ENCODE data around the gene CCDC88B. TPM values are rescaled to one million over a fixed set of nuclear protein-coding genes. Genes with fewer than 3 reads are reported as not detected.

Gene CCDC88B
- total RNA-seq, 1 donor from 2014 or later, result 137 TPM

- no peak for DNase-seq (ENCODE audit: low spot score)
- intact Hi-C loops (cut with micrococcal nuclease), result no loop called here
- Mint-ChIP-seq H3K9me3 (no peaks in the 10 kb centered on the region), H3K36me3 (ENCODE audit: low read depth) (no peaks in the 10 kb centered on the region), H3K4me3 (no peak overlapping the region), H3K4me1 (ENCODE audit: low read depth) (peaks cover 6% of the 10 kb centered on the region), H3K27ac (no peak overlapping the region), H3K27me3 (ENCODE audit: insufficient read depth) (peaks cover 4% of the 10 kb centered on the region)
These were observed 42.6 kb downstream of the CCDC88B start for GRCh38 chr11:64382586-64382985.

DNA sequence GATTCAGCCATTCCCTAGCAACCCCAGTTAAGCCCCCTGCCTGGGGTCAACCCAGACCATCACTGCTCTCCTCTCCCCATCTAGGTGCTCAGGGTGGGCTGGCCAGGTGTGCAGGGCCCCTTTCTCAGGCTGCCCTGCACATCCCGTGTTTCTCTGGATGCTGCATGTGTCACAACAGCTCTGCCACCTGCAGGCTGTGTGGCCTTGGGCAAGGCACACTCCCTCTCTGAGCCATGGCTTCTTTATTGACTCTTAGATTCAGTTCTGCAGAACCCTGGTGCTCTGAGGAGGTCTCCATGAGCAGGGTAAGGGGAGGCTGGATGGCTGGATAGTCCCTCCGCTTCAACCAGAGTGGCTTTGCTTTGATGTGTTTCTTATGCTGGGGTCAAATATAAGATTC lies 43.6 kb downstream of the CCDC88B start:
- DNase-seq (ENCODE audit: low spot score), result no peak
- Mint-ChIP-seq H3K9me3 (peaks cover 6% of the 10 kb centered on the region), H3K36me3 (ENCODE audit: low read depth) (no peaks in the 10 kb centered on the region), H3K4me1 (ENCODE audit: low read depth) (peaks cover 6% of the 10 kb centered on the region), H3K4me3 (no peak overlapping the region), H3K27ac (no peak overlapping the region), H3K27me3 (ENCODE audit: insufficient read depth) (peaks cover 9% of the 10 kb centered on the region)
- intact Hi-C loops (cut with micrococcal nuclease), result no loop called here

GRCh38 chr11:64384028-64384737 lies 44.2 kb downstream of the CCDC88B start:
- Mint-ChIP-seq H3K27me3 (ENCODE audit: insufficient read depth) (peaks cover 9% of the 10 kb centered on the region), H3K4me3 (no peak overlapping the region), H3K4me1 (ENCODE audit: low read depth) (peaks cover 6% of the 10 kb centered on the region), H3K36me3 (ENCODE audit: low read depth) (no peaks in the 10 kb centered on the region), H3K9me3 (peaks cover 7% of the 10 kb centered on the region), H3K27ac (no peak overlapping the region)
- no peak for DNase-seq (ENCODE audit: low spot score)
- intact Hi-C loops (cut with micrococcal nuclease), result no loop called here

DNA sequence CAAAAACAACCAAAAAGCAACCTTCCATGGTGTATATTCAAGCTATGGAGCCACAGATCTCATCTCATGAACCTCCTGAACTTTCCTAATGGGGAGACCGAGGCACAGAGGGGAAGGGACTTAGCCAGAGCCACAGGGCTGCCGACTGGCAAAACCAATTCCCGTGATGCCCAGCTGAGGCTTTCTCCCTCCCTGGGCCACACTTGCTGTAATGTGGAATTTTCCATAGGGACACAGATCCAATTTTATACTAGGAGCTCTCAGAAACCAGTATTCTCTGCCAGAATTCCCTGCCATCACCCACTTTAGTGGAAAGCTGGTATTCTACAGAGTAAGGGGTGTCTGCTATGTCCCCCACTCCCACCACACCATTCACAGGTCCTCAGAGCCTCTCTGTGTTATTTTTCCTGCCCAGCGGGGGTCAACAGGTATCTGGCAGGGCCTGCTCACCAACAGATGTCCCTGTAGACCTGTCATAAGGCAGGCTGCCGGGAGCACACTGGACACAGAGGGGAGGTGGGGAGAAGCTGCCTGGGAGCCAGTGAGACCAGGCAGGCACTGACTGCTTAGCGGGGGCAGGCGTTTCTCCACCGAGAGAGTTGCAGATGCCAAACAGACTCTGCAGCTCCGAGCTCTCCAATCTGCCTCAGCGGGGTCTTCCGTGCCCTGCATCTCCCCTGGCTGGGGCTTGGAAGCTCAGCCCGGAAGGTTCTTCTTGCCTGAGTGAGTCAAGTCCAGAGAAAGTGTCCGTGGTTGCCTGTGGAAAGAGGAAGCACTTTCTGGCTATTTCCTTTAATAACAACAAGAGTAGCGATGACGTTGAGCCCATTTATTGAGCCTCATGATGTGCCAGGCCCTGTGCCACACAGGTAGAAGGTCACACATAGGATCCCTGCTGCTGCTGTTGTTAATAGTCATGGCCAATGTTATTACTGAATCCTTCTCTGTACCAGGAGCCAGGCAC lies 45.3 kb downstream of the CCDC88B start:
- Mint-ChIP-seq H3K4me1 (ENCODE audit: low read depth) (peaks cover 10% of the 10 kb centered on the region), H3K27ac (no peak overlapping the region), H3K36me3 (ENCODE audit: low read depth) (peaks cover 3% of the 10 kb centered on the region), H3K27me3 (ENCODE audit: insufficient read depth) (peaks cover 11% of the 10 kb centered on the region), H3K4me3 (no peak overlapping the region), H3K9me3 (peaks cover 18% of the 10 kb centered on the region)
- no peak for DNase-seq (ENCODE audit: low spot score)
- intact Hi-C loops (cut with micrococcal nuclease), result no loop called here

DNA sequence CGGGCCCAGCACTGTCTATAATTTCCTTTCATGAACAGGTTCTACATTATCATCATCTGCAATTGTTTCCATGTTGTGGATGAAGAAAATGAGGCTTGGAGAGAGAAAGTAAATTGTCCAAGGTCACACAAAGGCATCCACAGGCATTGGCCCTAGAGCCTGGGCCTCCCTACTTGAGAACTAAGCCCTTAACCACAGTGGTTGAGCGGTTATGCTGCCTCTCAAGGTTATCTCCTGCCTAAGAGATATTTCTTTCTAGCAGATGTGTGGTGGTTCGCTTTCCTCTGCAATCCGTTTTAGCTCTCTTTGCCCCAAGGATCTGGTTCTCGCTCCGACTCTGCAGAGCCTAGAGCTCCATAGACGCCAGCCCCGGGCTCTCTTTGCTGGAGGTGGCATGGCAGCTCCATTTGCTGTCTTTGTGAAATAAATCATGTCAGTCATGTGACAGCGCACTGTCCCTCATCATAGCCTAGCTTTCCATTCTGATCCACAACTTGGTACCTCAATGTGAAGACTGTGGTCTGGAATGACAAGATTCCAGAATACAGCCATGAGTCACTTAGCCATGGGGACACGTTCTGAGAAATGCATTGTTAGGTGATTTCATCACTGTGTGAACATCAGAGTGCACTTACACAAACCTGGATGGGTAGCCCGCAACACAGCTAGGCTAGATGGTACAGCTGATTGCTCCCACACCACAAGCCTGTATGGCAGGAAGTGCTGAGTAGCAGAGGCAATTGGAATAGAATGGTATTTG lies 46.1 kb downstream of the CCDC88B start:
- Mint-ChIP-seq H3K4me1 (ENCODE audit: low read depth) (peaks cover 17% of the 10 kb centered on the region), H3K9me3 (peaks cover 22% of the 10 kb centered on the region), H3K4me3 (no peak overlapping the region), H3K36me3 (ENCODE audit: low read depth) (peaks cover 3% of the 10 kb centered on the region), H3K27ac (no peak overlapping the region), H3K27me3 (ENCODE audit: insufficient read depth) (peaks cover 11% of the 10 kb centered on the region)
- no peak for DNase-seq (ENCODE audit: low spot score)
- intact Hi-C loops (cut with micrococcal nuclease), result no loop called here

DNA sequence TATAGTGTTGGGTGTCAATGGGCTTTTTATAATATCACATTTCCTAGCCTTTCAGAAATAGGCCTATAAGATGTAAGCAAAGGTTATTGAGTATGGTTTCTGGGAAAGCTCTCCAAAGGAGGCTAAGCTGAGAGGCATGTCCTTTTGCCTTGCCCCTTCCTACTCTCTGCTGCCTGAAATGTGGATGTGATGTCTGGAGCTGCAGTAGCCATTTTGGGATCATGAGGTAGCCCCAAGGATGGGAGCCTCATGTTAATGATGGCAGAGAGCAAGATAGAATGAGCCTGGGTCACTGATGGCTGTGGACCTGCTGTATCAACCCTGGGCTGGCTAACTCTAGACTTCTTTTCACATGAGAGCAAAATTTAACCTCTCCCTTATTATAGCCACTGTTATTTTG lies 47.9 kb downstream of the CCDC88B start:
- Mint-ChIP-seq H3K27me3 (ENCODE audit: insufficient read depth) (peaks cover 11% of the 10 kb centered on the region), H3K4me1 (ENCODE audit: low read depth) (peaks cover 17% of the 10 kb centered on the region), H3K36me3 (ENCODE audit: low read depth) (peaks cover 3% of the 10 kb centered on the region), H3K4me3 (no peak overlapping the region), H3K27ac (no peak overlapping the region), H3K9me3 (peaks cover 22% of the 10 kb centered on the region)
- intact Hi-C loops (cut with micrococcal nuclease), result no loop called here
- DNase-seq (ENCODE audit: low spot score), result no peak

DNA sequence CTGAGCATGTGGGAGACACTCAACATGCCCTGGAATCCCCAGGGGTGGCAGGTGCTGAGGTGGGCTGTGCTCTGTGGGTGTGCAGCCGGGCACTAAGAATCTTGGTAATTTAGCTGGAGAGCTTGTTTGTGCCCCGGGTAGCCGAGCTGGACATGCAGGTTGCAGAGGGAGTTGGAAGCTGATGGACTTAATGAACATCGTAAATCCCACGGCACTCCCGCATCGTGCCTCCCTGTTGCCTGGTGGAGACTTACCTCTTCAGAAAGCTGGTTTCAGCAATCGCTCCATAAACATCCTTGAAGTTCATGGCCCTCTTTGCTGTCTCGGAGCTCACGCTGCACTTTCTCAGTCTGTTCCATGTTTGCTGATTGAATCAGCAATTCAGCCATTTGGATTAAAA lies 48.9 kb downstream of the CCDC88B start:
- DNase-seq (ENCODE audit: low spot score), result no peak
- intact Hi-C loops (cut with micrococcal nuclease), result no loop called here
- H3K9me3 Mint-ChIP-seq, result peaks cover 22% of the 10 kb centered on the region
- peaks cover 9% of the 10 kb centered on the region for H3K27me3 Mint-ChIP-seq (ENCODE audit: insufficient read depth)
- H3K4me3 Mint-ChIP-seq, result no peak overlapping the region
- peaks cover 3% of the 10 kb centered on the region for H3K36me3 Mint-ChIP-seq (ENCODE audit: low read depth)
- H3K4me1 Mint-ChIP-seq (ENCODE audit: low read depth), result peaks cover 17% of the 10 kb centered on the region
- H3K27ac Mint-ChIP-seq, result no peak overlapping the region

DNA sequence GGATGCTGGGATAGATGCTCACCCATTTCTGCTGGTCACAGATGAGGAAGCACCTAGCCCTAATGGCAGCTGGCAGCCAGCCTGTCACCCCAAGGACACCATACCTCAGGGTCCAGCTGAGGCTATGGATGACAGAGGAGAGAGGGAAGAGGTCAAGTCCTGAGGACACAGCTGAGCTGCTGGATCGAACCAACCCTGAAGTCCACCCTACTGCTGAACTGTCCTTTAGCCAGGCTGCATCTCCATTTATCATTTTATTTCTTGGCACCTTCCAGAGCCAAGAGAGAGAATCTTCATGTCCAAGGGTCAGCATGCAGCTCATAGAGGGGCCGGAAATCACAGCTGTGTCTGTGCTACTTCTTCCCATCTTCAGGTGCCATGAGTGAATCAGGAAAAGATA lies 49.8 kb downstream of the CCDC88B start:
- no peak overlapping the region for H3K27ac Mint-ChIP-seq
- intact Hi-C loops (cut with micrococcal nuclease), result no loop called here
- peaks cover 17% of the 10 kb centered on the region for H3K4me1 Mint-ChIP-seq (ENCODE audit: low read depth)
- no peak overlapping the region for H3K4me3 Mint-ChIP-seq
- H3K27me3 Mint-ChIP-seq (ENCODE audit: insufficient read depth), result peaks cover 9% of the 10 kb centered on the region
- H3K9me3 Mint-ChIP-seq, result peaks cover 22% of the 10 kb centered on the region
- no peak for DNase-seq (ENCODE audit: low spot score)
- peaks cover 3% of the 10 kb centered on the region for H3K36me3 Mint-ChIP-seq (ENCODE audit: low read depth)

- intact Hi-C loops (cut with micrococcal nuclease), result no loop called here
- Mint-ChIP-seq H3K4me3 (no peak overlapping the region), H3K27me3 (ENCODE audit: insufficient read depth) (peaks cover 7% of the 10 kb centered on the region), H3K36me3 (ENCODE audit: low read depth) (peaks cover 3% of the 10 kb centered on the region), H3K9me3 (peaks cover 22% of the 10 kb centered on the region), H3K4me1 (ENCODE audit: low read depth) (peaks cover 17% of the 10 kb centered on the region), H3K27ac (no peak overlapping the region)
- DNase-seq (ENCODE audit: low spot score), result no peak
These were observed 50.6 kb downstream of the CCDC88B start for GRCh38 chr11:64390558-64390957.

DNA sequence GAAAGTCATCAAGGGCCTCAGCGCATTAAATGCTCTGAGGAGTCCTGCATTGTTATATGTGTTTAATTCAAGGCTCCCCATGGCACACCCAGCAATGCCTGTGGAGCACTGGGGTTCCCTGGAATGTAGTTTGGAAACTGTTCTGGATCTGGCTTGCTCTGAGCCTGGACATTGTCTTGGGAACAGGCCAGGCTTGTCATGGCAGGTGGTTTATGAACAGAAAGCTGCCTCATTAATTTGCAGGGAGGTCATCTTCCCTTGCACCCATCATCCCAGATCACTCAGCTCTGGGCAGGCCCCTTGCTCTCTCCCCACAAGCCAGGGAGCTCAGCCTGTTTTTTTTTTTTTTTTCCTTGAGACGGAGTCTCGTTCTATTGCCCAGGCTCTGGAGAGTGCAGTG lies 51.8 kb downstream of the CCDC88B start:
- intact Hi-C loops (cut with micrococcal nuclease), result no loop called here
- H3K36me3 Mint-ChIP-seq (ENCODE audit: low read depth), result peaks cover 3% of the 10 kb centered on the region
- no peak overlapping the region for H3K27ac Mint-ChIP-seq
- H3K4me3 Mint-ChIP-seq, result no peak overlapping the region
- peaks cover 10% of the 10 kb centered on the region for H3K27me3 Mint-ChIP-seq (ENCODE audit: insufficient read depth)
- H3K9me3 Mint-ChIP-seq, result peaks cover 22% of the 10 kb centered on the region
- peaks cover 11% of the 10 kb centered on the region for H3K4me1 Mint-ChIP-seq (ENCODE audit: low read depth)
- no peak for DNase-seq (ENCODE audit: low spot score)

- Mint-ChIP-seq H3K4me1 (ENCODE audit: low read depth) (peaks cover 4% of the 10 kb centered on the region), H3K4me3 (no peak overlapping the region), H3K36me3 (ENCODE audit: low read depth) (no peaks in the 10 kb centered on the region), H3K9me3 (peaks cover under 1% of the 10 kb centered on the region), H3K27ac (no peak overlapping the region), H3K27me3 (ENCODE audit: insufficient read depth) (peaks cover 6% of the 10 kb centered on the region)
- no peak for DNase-seq (ENCODE audit: low spot score)
- intact Hi-C loops (cut with micrococcal nuclease), result no loop called here
These were observed 55.6 kb downstream of the CCDC88B start for GRCh38 chr11:64395545-64396078.

DNA sequence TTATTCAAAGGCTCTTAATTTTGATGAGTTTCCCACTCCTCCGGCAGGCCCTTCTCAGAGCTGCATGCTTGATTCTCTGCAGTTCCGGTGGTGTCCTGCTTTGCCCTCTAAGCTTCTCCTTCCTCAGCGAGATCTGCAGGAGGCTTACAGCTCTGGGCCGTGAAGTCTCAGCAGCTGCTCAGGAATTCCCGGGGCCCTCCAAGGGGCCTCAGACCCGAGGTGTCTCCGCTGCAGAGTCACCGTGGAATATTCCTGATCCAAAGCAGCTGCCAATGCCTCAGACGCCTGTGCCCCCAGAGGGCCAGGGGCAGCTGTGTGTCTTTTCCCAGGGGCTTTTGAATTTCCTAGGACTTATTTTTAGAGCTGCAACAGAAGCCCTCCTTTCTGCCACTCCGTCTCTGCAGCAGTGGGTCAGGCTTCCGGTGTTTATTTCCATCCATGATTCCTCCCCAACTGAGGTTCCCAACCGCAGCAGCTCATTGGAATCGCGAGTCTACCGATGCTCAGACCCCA lies 56.1 kb downstream of the CCDC88B start:
- no peak overlapping the region for H3K27ac Mint-ChIP-seq
- H3K27me3 Mint-ChIP-seq (ENCODE audit: insufficient read depth), result peaks cover 6% of the 10 kb centered on the region
- no peaks in the 10 kb centered on the region for H3K36me3 Mint-ChIP-seq (ENCODE audit: low read depth)
- H3K4me1 Mint-ChIP-seq (ENCODE audit: low read depth), result no peaks in the 10 kb centered on the region
- DNase-seq (ENCODE audit: low spot score), result no peak
- H3K9me3 Mint-ChIP-seq, result no peaks in the 10 kb centered on the region
- H3K4me3 Mint-ChIP-seq, result no peak overlapping the region
- intact Hi-C loops (cut with micrococcal nuclease), result no loop called here

All from activated T-helper 1 cell treated with anti-CD3 and anti-CD28 coated beads, Interleukin-12 subunit alpha, Interleukin-12 subunit beta, Interleukin-2, Interleukin-4 antibody, amounts not matched to agents 30 ng/mL and 10 ng/mL and 1 ng/mL, durations not matched to agents 14 hours and 24 hours and 36 hours (primary cell).